ENCODE measurements around the gene XRN1.
"Not testable (repeated sequence)": the region's sequence is repeated elsewhere in the genome, so short reads cannot be mapped to it uniquely, and the experiment has no call there.

The XRN1 gene

DNA sequence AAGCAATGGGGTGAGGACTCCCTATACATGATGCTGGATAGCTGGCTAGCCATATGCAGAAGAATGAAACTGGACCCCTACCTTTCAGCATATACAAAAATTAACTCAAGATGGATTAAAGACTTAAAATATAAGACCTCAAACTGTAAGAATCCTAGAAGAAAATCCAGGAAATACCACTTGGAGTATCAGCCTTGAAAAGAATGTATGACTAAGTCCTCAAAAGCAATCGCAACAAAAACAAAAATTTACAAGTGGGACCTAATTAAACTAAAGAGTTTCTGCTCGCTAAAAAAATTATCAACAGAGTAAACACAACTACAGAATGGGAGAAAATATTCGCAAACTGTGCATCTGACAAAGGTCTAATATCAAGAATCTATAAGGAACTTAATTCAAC, 94.3 kb downstream of the XRN1 start:
- H3K4me1 ChIP-seq (ENCODE audit: low read depth, poor library complexity, severe bottlenecking) = peaks cover 9% of the 10 kb centered on the region
- H3K79me2 ChIP-seq (ENCODE audit: insufficient read depth, low read depth) = no peaks in the 10 kb centered on the region
- H4K20me1 ChIP-seq (ENCODE audit: insufficient read depth) = no peaks in the 10 kb centered on the region
- H3K9ac ChIP-seq = no peak overlapping the region
- no peak overlapping the region for H3K4me3 ChIP-seq (IDR thresholded peaks at IDR 0.05; ENCODE audit: insufficient read depth, low read depth, low read length)
- no peak overlapping the region for H2AFZ ChIP-seq (ENCODE audit: low read depth)
- H3K27me3 ChIP-seq (ENCODE audit: insufficient read depth, low read depth) = no peaks in the 10 kb centered on the region
- TF ChIP-seq, protein P1, sequence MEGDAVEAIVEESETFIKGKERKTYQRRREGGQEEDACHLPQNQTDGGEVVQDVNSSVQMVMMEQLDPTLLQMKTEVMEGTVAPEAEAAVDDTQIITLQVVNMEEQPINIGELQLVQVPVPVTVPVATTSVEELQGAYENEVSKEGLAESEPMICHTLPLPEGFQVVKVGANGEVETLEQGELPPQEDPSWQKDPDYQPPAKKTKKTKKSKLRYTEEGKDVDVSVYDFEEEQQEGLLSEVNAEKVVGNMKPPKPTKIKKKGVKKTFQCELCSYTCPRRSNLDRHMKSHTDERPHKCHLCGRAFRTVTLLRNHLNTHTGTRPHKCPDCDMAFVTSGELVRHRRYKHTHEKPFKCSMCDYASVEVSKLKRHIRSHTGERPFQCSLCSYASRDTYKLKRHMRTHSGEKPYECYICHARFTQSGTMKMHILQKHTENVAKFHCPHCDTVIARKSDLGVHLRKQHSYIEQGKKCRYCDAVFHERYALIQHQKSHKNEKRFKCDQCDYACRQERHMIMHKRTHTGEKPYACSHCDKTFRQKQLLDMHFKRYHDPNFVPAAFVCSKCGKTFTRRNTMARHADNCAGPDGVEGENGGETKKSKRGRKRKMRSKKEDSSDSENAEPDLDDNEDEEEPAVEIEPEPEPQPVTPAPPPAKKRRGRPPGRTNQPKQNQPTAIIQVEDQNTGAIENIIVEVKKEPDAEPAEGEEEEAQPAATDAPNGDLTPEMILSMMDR (conservative IDR thresholded peaks at IDR 0.05; ENCODE audit: low read depth, low read length) = no peak
- H3K27ac ChIP-seq = no peak overlapping the region
- H3K36me3 ChIP-seq (ENCODE audit: insufficient read depth) = peaks cover 5% of the 10 kb centered on the region; the same call in 1 of the 2 replicates
- H3K4me2 ChIP-seq = no peak overlapping the region

DNA sequence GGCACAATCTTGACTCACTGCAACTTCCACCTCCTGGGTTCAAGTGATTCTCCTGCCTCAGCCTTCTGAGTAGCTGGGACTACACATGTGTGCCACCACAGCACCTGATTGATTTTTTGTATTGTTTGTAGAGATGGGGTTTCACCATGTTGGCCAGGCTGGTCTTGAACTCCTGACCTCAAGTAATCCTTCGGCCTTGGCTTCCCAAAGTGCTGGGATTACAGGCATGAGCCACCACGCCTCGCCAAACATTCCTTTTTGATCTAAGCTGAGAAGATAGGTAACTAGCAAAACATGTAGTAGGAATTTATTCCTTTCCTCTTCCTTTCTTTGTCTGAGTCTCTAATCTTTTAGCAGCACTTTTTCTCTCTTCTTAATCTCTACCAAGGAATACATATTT, 95.1 kb downstream of the XRN1 start:
- not testable (repeated sequence) for H3K79me2 ChIP-seq (ENCODE audit: insufficient read depth, low read depth); H3K4me3 ChIP-seq (IDR thresholded peaks at IDR 0.05; ENCODE audit: insufficient read depth, low read depth, low read length); H3K9ac ChIP-seq; H4K20me1 ChIP-seq (ENCODE audit: insufficient read depth); H2AFZ ChIP-seq (ENCODE audit: low read depth); H3K4me1 ChIP-seq (ENCODE audit: low read depth, poor library complexity, severe bottlenecking); H3K4me2 ChIP-seq; H3K36me3 ChIP-seq (ENCODE audit: insufficient read depth); H3K27me3 ChIP-seq (ENCODE audit: insufficient read depth, low read depth); H3K27ac ChIP-seq

DNA sequence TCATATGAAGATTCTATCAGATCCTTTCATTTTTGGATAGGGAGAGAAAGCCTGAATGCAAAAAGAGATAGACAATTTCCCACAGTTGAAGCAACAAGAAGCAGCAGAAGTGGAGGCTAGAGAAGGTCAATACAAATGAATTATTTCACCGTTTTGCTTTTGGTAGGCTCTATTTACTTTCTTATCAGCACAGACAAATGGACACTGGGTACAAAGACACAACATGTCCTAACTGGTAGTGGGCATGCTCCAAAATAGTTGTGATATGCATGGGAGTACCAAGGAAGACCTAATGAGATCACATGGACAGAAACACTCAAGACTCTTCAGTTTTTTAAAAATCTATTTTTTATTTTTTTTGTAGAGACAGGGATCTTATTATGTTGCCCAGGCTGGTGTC, 99.4 kb downstream of the XRN1 start:
- Histone ChIP-seq H3K36me3 (ENCODE audit: insufficient read depth) (no peaks in the 10 kb centered on the region), H3K4me1 (ENCODE audit: low read depth, poor library complexity, severe bottlenecking) (no peaks in the 10 kb centered on the region), H3K27ac (no peak overlapping the region)

DNA sequence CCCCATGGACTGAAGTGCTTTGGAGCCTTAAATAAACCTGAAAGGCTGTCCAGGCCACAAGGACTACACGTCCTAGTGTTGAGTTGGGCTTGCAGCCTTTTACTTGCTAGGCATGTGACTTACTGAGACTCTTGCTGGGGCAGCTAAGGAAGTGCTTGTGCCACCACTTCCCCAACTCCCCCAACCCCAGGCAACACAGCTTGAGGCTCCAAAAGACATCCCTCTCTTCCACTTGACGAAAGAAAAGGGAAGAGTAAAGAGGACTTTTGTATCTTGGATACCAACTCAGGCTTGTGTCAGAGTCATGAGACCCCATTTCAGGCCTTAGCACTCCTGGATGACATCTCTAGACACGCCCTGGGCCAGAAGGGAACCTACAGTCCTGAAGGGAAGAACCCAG, 109.8 kb downstream of the XRN1 start:
- H3K79me2 ChIP-seq (ENCODE audit: insufficient read depth, low read depth) = no peaks in the 10 kb centered on the region
- H3K9ac ChIP-seq = no peak overlapping the region
- no peaks in the 10 kb centered on the region for H3K4me1 ChIP-seq (ENCODE audit: low read depth, poor library complexity, severe bottlenecking)
- no peak overlapping the region for H3K4me2 ChIP-seq
- H2AFZ ChIP-seq (ENCODE audit: low read depth) = no peak overlapping the region
- H3K27ac ChIP-seq = no peak overlapping the region
- H3K4me3 ChIP-seq (IDR thresholded peaks at IDR 0.05; ENCODE audit: insufficient read depth, low read depth, low read length) = no peak overlapping the region
- no peaks in the 10 kb centered on the region for H3K27me3 ChIP-seq (ENCODE audit: insufficient read depth, low read depth)
- H3K36me3 ChIP-seq (ENCODE audit: insufficient read depth) = no peaks in the 10 kb centered on the region
- H4K20me1 ChIP-seq (ENCODE audit: insufficient read depth) = no peaks in the 10 kb centered on the region
- TF ChIP-seq, protein P1 (conservative IDR thresholded peaks at IDR 0.05; ENCODE audit: low read depth, low read length) = no peak

More for the DNA sequence above, 99.4 kb downstream of the XRN1 start:
- H4K20me1 ChIP-seq (ENCODE audit: insufficient read depth) = no peaks in the 10 kb centered on the region
- H3K27me3 ChIP-seq (ENCODE audit: insufficient read depth, low read depth) = no peaks in the 10 kb centered on the region
- H3K4me2 ChIP-seq = no peak overlapping the region
- no peak overlapping the region for H2AFZ ChIP-seq (ENCODE audit: low read depth)
- no peak overlapping the region for H3K9ac ChIP-seq
- no peak overlapping the region for H3K4me3 ChIP-seq (IDR thresholded peaks at IDR 0.05; ENCODE audit: insufficient read depth, low read depth, low read length)
- TF ChIP-seq, protein P1 (conservative IDR thresholded peaks at IDR 0.05; ENCODE audit: low read depth, low read length) = no peak
- no peaks in the 10 kb centered on the region for H3K79me2 ChIP-seq (ENCODE audit: insufficient read depth, low read depth)

DNA sequence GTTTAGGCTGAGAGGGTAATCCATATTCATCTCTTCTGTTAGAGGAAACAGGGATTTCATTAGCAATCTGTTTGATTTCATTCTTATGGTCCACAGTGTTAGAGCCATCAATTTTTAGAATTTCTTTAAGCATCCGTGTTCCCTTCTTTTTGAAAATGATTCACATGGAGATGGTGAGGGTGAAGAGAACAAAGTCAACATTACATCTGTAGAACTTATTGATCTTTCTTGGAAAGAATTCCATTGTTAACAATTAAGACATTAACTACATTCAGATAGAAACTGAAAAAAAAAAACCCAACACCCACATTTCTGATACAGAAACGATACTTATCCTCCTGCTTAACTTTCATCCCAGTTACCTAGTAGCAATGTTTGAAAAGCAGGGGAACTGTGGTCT, 115.4 kb downstream of the XRN1 start:
- no peaks in the 10 kb centered on the region for H3K36me3 ChIP-seq (ENCODE audit: insufficient read depth)
- no peaks in the 10 kb centered on the region for H3K27me3 ChIP-seq (ENCODE audit: insufficient read depth, low read depth)
- no peaks in the 10 kb centered on the region for H3K79me2 ChIP-seq (ENCODE audit: insufficient read depth, low read depth)
- H4K20me1 ChIP-seq (ENCODE audit: insufficient read depth) = no peaks in the 10 kb centered on the region
- H3K4me2 ChIP-seq = no peak overlapping the region
- H3K4me3 ChIP-seq (IDR thresholded peaks at IDR 0.05; ENCODE audit: insufficient read depth, low read depth, low read length) = no peak overlapping the region
- TF ChIP-seq, protein P1 (conservative IDR thresholded peaks at IDR 0.05; ENCODE audit: low read depth, low read length) = no peak
- no peak overlapping the region for H2AFZ ChIP-seq (ENCODE audit: low read depth)
- H3K9ac ChIP-seq = no peak overlapping the region
- no peak overlapping the region for H3K27ac ChIP-seq
- no peaks in the 10 kb centered on the region for H3K4me1 ChIP-seq (ENCODE audit: low read depth, poor library complexity, severe bottlenecking)

DNA sequence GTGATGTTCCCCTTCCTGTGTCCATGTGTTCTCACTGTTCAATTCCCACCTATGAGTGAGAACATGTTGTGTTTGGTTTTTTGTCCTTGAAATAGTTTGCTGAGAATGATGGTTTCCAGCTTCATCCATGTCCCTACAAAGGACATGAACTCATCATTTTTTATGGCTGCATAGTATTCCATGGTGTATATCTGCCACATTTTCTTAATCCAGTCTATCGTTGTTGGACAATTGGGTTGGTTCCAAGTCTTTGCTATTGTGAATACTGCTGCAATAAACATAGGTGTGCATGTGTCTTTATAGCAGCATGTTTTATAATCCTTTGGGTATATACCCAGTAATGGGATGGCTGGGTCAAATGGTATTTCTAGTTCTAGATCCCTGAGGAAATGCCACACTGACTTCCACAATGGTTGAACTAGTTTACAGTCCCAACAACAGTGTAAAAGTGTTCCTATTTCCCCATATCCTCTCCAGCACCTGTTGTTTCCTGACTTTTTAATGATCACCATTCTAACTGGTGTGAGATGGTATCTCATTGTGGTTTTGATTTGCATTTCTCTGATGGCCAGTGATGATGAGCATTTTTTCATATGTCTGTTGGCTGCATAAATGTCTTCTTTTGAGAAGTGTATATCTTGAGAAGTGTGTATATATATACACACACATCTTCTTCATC, 123.4 kb downstream of the XRN1 start:
- H4K20me1 ChIP-seq (ENCODE audit: insufficient read depth); H3K27ac ChIP-seq; H3K36me3 ChIP-seq (ENCODE audit: insufficient read depth); H3K79me2 ChIP-seq (ENCODE audit: insufficient read depth, low read depth); H3K9ac ChIP-seq; H3K4me3 ChIP-seq (IDR thresholded peaks at IDR 0.05; ENCODE audit: insufficient read depth, low read depth, low read length); H3K27me3 ChIP-seq (ENCODE audit: insufficient read depth, low read depth); H2AFZ ChIP-seq (ENCODE audit: low read depth); H3K4me2 ChIP-seq; H3K4me1 ChIP-seq (ENCODE audit: low read depth, poor library complexity, severe bottlenecking): not testable (repeated sequence)

Measured in KMS-11 (cell line).